Calu3 (cell line): ENCODE data around the gene SLC4A2. TPM values are rescaled to one million over a fixed set of nuclear protein-coding genes. Genes with fewer than 3 reads are reported as not detected.
A peak's percentile ranks its signal among the peaks of the same experiment; 100 is the strongest.

ENCODE experiments used
- BruUV-seq: library from RNA; stranded (reverse); fragments of 400-500 nt; replicated peaks from 2 replicates; lab custom pipeline; 2021; lab: Mats Ljungman, UMichigan
- CTCF ChIA-PET: fragments of 300-600 bp; sonication (Branson Sonifier 250); formaldehyde crosslinking; loops from one replicate; lab custom pipeline; 2022; ENCODE audit warnings: antibody characterized with exemption; lab: Charles Lee
- DNase-seq: peaks from one replicate; pipeline ENCODE4 v3.0.0; 2022
- H3K27ac Mint-ChIP-seq: one replicate; pipeline ENCODE4 v1.8.0; 2022; ENCODE audit warnings: mixed read lengths; ENCODE audit not compliant: unreplicated experiment
- H3K27me3 Mint-ChIP-seq: one replicate; pipeline ENCODE4 v1.8.0; 2022; ENCODE audit warnings: mixed read lengths; ENCODE audit not compliant: unreplicated experiment
- H3K36me3 Mint-ChIP-seq: one replicate; pipeline ENCODE4 v1.8.0; 2022; ENCODE audit warnings: mild to moderate bottlenecking, moderate library complexity, mixed read lengths; ENCODE audit not compliant: insufficient read depth, unreplicated experiment
- H3K4me1 Mint-ChIP-seq: one replicate; pipeline ENCODE4 v1.8.0; 2022; ENCODE audit warnings: mild to moderate bottlenecking, low read depth, mixed read lengths; ENCODE audit not compliant: unreplicated experiment
- H3K4me3 Mint-ChIP-seq: one replicate; pipeline ENCODE4 v1.8.0; 2022; ENCODE audit warnings: mild to moderate bottlenecking, low read depth, moderate library complexity, mixed read lengths; ENCODE audit not compliant: unreplicated experiment
- H3K9me3 Mint-ChIP-seq: one replicate; pipeline ENCODE4 v1.8.0; 2022; ENCODE audit warnings: low read depth, mixed read lengths; ENCODE audit not compliant: unreplicated experiment
- intact Hi-C: fragments of 100-400 bp; cut with micrococcal nuclease; formaldehyde crosslinking; loops from one replicate; pipeline ENCODE4 v1.10.0; 2022; ENCODE audit not compliant: unreplicated experiment
- total RNA-seq: library from RNA; stranded (reverse); gene quantifications from 2 replicates; pipeline ENCODE4 v1.2.3, GENCODE V29; 2022
- TF ChIP-seq, protein P1 (sequence below): fragments of 200-600 bp; IDR thresholded peaks from one replicate; pipeline ENCODE4 v1.8.0; 2022; ENCODE audit warnings: antibody characterized with exemption; ENCODE audit not compliant: unreplicated experiment

The SLC4A2 gene
- total RNA-seq, 1 experiment from 2014 or later, result 209 TPM

DNA sequence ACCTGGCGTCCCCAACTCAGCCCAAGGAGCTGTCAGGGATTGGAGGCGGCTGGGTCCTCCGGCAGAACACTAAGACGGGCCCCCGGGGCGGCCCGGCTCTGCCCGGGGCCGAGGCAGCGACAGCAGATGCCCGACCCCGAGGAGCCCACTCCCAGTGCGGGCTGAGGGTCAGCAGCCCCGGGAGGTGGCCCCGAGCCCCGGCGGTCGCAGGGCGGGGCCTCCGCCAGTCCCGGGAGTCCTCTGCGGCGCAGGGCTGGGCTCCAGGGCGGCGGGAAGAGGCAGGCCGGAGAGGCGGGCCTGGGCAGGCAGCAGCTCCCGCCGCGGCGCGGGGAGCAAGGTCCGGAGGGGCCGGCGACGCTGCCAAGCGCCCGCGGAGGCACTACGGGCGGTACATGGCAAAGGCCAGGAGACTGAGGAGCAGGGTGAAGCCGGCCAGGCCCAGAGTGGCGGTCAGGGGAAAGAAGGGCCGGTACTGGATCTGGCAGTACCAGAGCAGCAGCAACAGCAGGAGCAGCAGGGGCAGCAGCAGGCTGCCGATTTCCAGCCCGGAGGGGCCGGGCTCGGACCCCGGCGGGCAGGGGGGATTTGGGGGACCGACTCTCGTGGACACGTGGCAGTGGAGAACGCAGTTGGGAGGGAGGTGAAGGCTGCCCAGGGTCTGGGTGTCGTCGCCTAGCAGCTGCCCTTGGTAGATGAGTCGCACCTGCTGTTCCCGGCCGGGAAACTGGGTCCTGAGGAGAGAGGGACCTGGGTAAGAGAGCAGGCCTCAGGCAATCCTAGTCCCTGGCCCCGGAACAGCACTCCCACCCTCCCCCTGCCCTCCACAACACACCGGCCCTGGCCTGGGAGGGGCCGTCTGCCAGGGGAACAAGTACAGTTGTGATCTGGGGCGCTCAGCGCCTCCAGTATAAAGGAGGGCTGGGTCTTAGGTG, 22.0 kb downstream of the SLC4A2 start:
- Mint-ChIP-seq H3K27ac (peak overlapping the region; percentile 61), H3K9me3 (no peaks in the 10 kb centered on the region), H3K4me3 (peak overlapping the region; percentile 98), H3K4me1 (peaks cover 24% of the 10 kb centered on the region), H3K36me3 (peaks cover 63% of the 10 kb centered on the region), H3K27me3 (no peaks in the 10 kb centered on the region)
- BruUV-seq, result no TSS peak
- TF ChIP-seq, protein P1, sequence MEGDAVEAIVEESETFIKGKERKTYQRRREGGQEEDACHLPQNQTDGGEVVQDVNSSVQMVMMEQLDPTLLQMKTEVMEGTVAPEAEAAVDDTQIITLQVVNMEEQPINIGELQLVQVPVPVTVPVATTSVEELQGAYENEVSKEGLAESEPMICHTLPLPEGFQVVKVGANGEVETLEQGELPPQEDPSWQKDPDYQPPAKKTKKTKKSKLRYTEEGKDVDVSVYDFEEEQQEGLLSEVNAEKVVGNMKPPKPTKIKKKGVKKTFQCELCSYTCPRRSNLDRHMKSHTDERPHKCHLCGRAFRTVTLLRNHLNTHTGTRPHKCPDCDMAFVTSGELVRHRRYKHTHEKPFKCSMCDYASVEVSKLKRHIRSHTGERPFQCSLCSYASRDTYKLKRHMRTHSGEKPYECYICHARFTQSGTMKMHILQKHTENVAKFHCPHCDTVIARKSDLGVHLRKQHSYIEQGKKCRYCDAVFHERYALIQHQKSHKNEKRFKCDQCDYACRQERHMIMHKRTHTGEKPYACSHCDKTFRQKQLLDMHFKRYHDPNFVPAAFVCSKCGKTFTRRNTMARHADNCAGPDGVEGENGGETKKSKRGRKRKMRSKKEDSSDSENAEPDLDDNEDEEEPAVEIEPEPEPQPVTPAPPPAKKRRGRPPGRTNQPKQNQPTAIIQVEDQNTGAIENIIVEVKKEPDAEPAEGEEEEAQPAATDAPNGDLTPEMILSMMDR, result no peak
- intact Hi-C loops, result loop anchor here (5.0 kb wide), 1 partner anchor 54 kb away; the partner anchor contains the start of gene ABCB8
- CTCF ChIA-PET, result interaction anchor here (1.0 kb wide), 1 partner anchor 53 kb away, joined by 3 read pairs; the partner anchor contains the start of gene ABCB8
- peak; percentile 35 for DNase-seq

- TF ChIP-seq, protein P1, result no peak
- Mint-ChIP-seq H3K27me3 (no peaks in the 10 kb centered on the region), H3K27ac (peak overlapping the region; percentile 61), H3K9me3 (no peaks in the 10 kb centered on the region), H3K36me3 (peaks cover 63% of the 10 kb centered on the region), H3K4me1 (peaks cover 24% of the 10 kb centered on the region), H3K4me3 (peak overlapping the region; percentile 98)
- DNase-seq, result no peak
- no TSS peak for BruUV-seq
- CTCF ChIA-PET, result interaction anchor here (1.2 kb wide), 1 partner anchor 54 kb away, joined by 5 read pairs; the partner anchor contains the start of gene ABCB8
- intact Hi-C loops, result loop anchor here (5.0 kb wide), 1 partner anchor 55 kb away; the partner anchor contains the start of gene ABCB8
Measured at GRCh38 chr7:151082141-151083070, 23.0 kb downstream of the SLC4A2 start.

DNA sequence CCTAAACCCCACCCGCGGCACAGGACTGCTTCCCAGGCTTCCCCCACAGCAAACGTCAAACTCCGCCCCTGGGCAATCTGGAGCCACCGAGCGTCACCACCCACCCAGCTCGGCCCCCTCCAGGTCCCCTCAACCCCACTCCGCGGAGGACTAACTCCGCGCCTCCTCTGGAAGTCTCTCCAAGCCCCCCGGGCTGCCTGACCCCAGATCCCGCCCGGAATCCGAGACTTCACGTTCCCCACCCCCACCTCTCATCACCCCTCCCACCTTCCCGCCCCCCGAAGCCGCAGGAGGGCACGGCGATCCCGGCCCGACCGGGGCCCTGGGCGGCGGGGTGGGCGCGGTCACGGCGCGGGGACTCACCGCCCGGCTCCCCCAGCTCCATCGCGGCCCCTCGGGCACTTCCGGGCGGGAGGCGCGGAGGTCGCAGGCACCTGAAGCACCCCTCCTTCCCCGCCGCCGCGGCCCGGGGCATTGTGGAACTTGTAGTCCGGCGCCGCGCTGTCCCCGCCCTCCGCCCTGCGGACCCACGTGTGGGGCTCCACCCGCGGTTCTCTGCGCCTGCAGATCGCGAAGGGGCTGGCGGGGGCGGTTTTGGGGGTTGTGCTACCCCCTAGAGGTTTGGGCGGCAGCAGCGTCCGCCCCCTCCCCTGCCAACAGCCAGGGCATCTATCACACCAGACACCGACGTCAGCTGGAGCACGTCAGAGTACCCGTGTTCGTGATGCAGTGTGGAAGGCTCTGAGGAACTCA, 23.9 kb downstream of the SLC4A2 start, which contains the start of gene TMUB1:
Gene TMUB1, minus strand, starts transcription at position 423 of the 753 bp plus-strand sequence. CDS start 930 bp downstream, outside the sequence.
- Mint-ChIP-seq H3K27ac (peak within 1 kb of the TSS; percentile 61), H3K36me3 (peaks cover 70% of the 10 kb centered on the region), H3K9me3 (no peaks in the 10 kb centered on the region), H3K4me3 (peak within 1 kb of the TSS; percentile 98), H3K27me3 (no peaks in the 10 kb centered on the region), H3K4me1 (peaks cover 24% of the 10 kb centered on the region)
- peak; percentile 78 for DNase-seq
- TF ChIP-seq, protein P1, result no peak
- CTCF ChIA-PET, result interaction anchor here (0.8 to 1.2 kb wide), 2 partner anchors 27 to 55 kb away, joined by 4 to 5 read pairs; partner anchors contain the start of gene ABCB8
- intact Hi-C loops, result loop anchor here (5.0 kb wide), 1 partner anchor 56 kb away; the partner anchor contains the start of gene ABCB8
- BruUV-seq, result no TSS peak
